Measurements from ENCODE around the gene NLRP1.
"Not testable (repeated sequence)": the region's sequence is repeated elsewhere in the genome, so short reads cannot be mapped to it uniquely, and the experiment has no call there.

Gene NLRP1

GRCh38 chr17:5585836-5586521 is 1.7 kb upstream of the NLRP1 start:
- Histone ChIP-seq H3K36me3 (ENCODE audit: control insufficient read depth, insufficient read depth, low read length) (no peaks in the 10 kb centered on the region), H3K27me3 (ENCODE audit: control insufficient read depth, insufficient read depth, low read length) (no peaks in the 10 kb centered on the region), H3K4me3 (ENCODE audit: low read depth, low read length) (no peak overlapping the region), H3K4me1 (ENCODE audit: control insufficient read depth, insufficient read depth, low read length) (no peaks in the 10 kb centered on the region), H3K9me3 (ENCODE audit: control insufficient read depth, insufficient read depth, low read length) (no peaks in the 10 kb centered on the region), H3K9ac (ENCODE audit: low read depth, low read length) (no peak overlapping the region)

GRCh38 chr17:5585287-5585794 is 1.0 kb upstream of the NLRP1 start:
- H3K9me3 ChIP-seq (ENCODE audit: control insufficient read depth, insufficient read depth, low read length): no peaks in the 10 kb centered on the region
- H3K4me3 ChIP-seq (ENCODE audit: low read depth, low read length): no peak overlapping the region
- H3K4me1 ChIP-seq (ENCODE audit: control insufficient read depth, insufficient read depth, low read length): no peaks in the 10 kb centered on the region
- H3K9ac ChIP-seq (ENCODE audit: low read depth, low read length): no peak overlapping the region
- no peaks in the 10 kb centered on the region for H3K36me3 ChIP-seq (ENCODE audit: control insufficient read depth, insufficient read depth, low read length)
- H3K27me3 ChIP-seq (ENCODE audit: control insufficient read depth, insufficient read depth, low read length): no peaks in the 10 kb centered on the region

DNA sequence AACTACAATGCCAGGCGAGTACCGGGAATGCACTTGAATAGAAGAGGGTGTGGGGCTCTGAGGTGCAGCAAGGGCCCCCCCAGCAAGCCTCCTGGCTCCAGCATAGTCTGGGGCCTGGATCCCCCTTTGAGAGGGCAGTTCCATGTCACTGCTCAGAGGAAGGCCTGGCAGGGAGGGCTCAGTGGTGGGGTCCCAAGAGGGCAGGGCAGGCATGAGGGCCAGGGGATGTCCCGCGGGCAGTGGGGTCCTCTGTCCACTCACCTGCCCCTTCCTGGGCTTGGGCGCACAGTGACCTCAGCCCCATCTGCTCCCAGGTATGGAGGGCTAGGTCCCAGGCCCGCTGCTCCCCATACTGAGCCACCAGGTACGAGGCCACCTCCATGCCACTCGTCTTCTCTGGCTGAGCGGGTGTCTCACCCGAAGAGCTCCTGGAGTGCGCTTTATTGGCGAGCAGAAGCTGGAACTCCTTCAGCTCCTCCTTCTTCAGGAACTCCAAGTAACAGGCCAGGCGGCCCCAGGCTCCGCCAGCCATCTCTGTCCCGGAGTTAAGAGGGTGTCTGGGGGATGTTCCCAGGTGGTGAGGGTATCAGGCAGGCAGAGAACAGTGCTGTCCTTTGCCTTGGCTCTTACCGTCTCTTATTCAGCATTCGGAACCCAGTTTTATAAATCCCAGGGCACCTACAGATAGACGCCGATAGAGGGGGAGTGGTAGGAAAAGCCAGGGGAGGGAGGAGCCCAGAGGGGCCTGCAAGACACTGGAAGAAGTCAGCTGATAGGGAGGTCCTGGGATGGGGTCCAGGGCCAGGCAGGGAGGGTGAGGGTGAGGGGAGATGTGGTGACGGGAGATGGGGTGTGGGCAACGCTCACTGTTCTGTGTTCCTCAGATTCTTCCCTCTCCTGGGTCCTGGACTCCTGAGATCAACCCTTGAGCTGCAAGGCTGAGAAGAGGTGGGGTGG is 605 bp downstream of the NLRP1 start:
- Histone ChIP-seq H3K4me3 (ENCODE audit: low read depth, low read length) (no peak overlapping the region), H3K27me3 (ENCODE audit: control insufficient read depth, insufficient read depth, low read length) (no peaks in the 10 kb centered on the region), H3K4me1 (ENCODE audit: control insufficient read depth, insufficient read depth, low read length) (no peaks in the 10 kb centered on the region), H3K36me3 (ENCODE audit: control insufficient read depth, insufficient read depth, low read length) (no peaks in the 10 kb centered on the region), H3K9ac (ENCODE audit: low read depth, low read length) (no peak overlapping the region), H3K9me3 (ENCODE audit: control insufficient read depth, insufficient read depth, low read length) (no peaks in the 10 kb centered on the region)

DNA sequence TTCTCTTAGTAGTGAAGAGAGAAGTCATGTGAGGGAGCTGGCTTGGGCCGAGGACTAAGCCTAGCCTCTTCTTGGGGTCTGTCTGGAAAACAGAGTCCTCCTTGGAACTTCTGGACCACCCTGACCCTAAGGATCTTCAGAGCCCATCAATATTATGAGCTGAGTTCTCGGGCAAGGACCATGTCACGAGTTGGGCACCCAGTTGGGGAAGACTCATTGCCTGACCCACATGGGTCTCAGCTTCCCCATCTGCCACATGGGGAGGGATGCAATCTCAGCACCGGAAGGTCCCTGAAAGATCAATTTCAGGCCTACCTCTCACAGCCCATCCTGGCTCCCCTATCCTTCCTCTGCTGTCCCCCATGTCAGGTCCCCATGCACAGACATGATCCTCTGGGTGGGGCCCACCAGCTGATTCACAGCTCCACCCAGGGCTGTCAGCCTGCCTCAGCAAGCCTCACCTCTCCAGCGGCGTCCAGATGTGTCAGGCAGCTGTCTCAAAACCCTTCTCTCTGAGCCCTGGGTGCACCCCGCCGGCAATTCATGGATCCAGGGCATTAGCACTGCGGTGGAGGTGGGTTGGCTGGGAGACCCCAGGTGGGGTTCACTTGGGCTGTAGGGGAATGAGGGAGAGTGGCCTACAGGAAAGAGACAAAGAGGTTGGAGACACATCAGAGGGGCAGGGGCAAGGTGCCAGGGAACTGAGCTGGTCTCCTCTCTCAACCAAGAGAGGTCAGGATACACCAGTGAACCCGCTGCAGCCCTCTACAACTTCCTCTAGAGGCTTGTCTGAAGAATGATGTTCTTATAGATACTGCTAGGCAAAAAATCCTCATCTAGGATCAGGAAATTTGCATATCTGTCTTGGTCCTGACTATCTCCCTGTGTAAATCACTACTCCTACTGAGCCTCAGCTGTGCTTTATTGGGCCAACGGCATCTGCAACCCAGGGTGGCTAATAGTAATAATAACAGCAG is 1.8 kb downstream of the NLRP1 start:
- Histone ChIP-seq H3K9me3 (ENCODE audit: control insufficient read depth, insufficient read depth, low read length) (no peaks in the 10 kb centered on the region), H3K27me3 (ENCODE audit: control insufficient read depth, insufficient read depth, low read length) (no peaks in the 10 kb centered on the region), H3K4me3 (ENCODE audit: low read depth, low read length) (no peak overlapping the region), H3K36me3 (ENCODE audit: control insufficient read depth, insufficient read depth, low read length) (no peaks in the 10 kb centered on the region), H3K9ac (ENCODE audit: low read depth, low read length) (no peak overlapping the region), H3K4me1 (ENCODE audit: control insufficient read depth, insufficient read depth, low read length) (no peaks in the 10 kb centered on the region)

- Histone ChIP-seq H3K27me3 (ENCODE audit: control insufficient read depth, insufficient read depth, low read length) (no peaks in the 10 kb centered on the region), H3K36me3 (ENCODE audit: control insufficient read depth, insufficient read depth, low read length) (no peaks in the 10 kb centered on the region), H3K9me3 (ENCODE audit: control insufficient read depth, insufficient read depth, low read length) (no peaks in the 10 kb centered on the region), H3K4me3 (ENCODE audit: low read depth, low read length) (no peak overlapping the region), H3K4me1 (ENCODE audit: control insufficient read depth, insufficient read depth, low read length) (no peaks in the 10 kb centered on the region), H3K9ac (ENCODE audit: low read depth, low read length) (no peak overlapping the region)
Observed at GRCh38 chr17:5581655-5582054, 2.7 kb downstream of the NLRP1 start.

- H3K27me3 ChIP-seq (ENCODE audit: control insufficient read depth, insufficient read depth, low read length): no peaks in the 10 kb centered on the region
- no peaks in the 10 kb centered on the region for H3K36me3 ChIP-seq (ENCODE audit: control insufficient read depth, insufficient read depth, low read length)
- H3K4me1 ChIP-seq (ENCODE audit: control insufficient read depth, insufficient read depth, low read length): no peaks in the 10 kb centered on the region
- no peak overlapping the region for H3K4me3 ChIP-seq (ENCODE audit: low read depth, low read length)
- H3K9me3 ChIP-seq (ENCODE audit: control insufficient read depth, insufficient read depth, low read length): no peaks in the 10 kb centered on the region
- H3K9ac ChIP-seq (ENCODE audit: low read depth, low read length): no peak overlapping the region
Observed at GRCh38 chr17:5580969-5581368, 3.3 kb downstream of the NLRP1 start.

DNA sequence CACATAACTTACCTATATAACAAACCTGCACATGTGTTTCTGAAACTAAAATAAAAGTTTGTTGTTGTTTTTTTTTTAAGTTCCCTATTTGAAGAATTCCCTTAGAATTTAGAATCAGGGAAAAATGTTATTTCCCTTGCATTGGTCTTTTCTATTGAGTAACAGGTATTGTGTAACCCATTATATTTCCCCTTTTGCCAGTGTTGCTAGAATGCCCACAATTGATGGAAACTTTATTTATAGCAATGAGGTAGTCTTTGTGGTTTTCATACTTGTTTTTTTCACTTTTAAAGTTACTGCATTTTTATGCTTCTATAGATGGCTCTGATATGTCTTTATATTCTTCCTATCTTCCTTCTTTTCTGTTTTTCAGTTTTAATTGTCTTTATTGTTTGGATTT is 3.9 kb downstream of the NLRP1 start:
- Histone ChIP-seq H3K9me3 (ENCODE audit: control insufficient read depth, insufficient read depth, low read length) (no peaks in the 10 kb centered on the region), H3K4me3 (ENCODE audit: low read depth, low read length) (no peak overlapping the region)

GRCh38 chr17:5578768-5579167 is 5.5 kb downstream of the NLRP1 start:
- H3K27me3 ChIP-seq (ENCODE audit: control insufficient read depth, insufficient read depth, low read length); H3K9ac ChIP-seq (ENCODE audit: low read depth, low read length); H3K9me3 ChIP-seq (ENCODE audit: control insufficient read depth, insufficient read depth, low read length); H3K4me1 ChIP-seq (ENCODE audit: control insufficient read depth, insufficient read depth, low read length); H3K4me3 ChIP-seq (ENCODE audit: low read depth, low read length); H3K36me3 ChIP-seq (ENCODE audit: control insufficient read depth, insufficient read depth, low read length): not testable (repeated sequence)

More for the DNA sequence above, 3.9 kb downstream of the NLRP1 start:
- Histone ChIP-seq H3K9ac (ENCODE audit: low read depth, low read length) (no peak overlapping the region), H3K4me1 (ENCODE audit: control insufficient read depth, insufficient read depth, low read length) (no peaks in the 10 kb centered on the region), H3K27me3 (ENCODE audit: control insufficient read depth, insufficient read depth, low read length) (no peaks in the 10 kb centered on the region), H3K36me3 (ENCODE audit: control insufficient read depth, insufficient read depth, low read length) (no peaks in the 10 kb centered on the region)

DNA sequence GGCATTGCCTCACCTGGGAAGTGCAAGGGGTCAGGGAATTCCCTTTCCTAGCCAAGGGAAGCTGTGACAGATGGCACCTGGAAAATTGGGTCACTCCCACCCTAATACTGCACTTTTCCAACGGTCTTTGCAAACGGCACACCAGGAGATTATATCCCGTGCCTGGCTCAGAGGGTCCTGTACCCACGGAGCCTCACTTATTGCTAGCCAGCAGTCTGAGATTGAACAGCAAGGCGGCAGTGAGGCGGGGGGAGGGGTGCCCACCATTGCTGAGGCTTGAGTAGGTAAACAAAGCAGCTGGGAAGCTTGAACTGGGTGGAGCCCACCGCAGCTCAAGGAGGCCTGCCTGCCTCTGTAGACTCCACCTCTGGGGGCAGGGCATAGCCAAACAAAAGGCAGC is 11.3 kb downstream of the NLRP1 start:
- not testable (repeated sequence) for H3K4me3 ChIP-seq (ENCODE audit: low read depth, low read length); H3K9me3 ChIP-seq (ENCODE audit: control insufficient read depth, insufficient read depth, low read length); H3K27me3 ChIP-seq (ENCODE audit: control insufficient read depth, insufficient read depth, low read length); H3K9ac ChIP-seq (ENCODE audit: low read depth, low read length); H3K36me3 ChIP-seq (ENCODE audit: control insufficient read depth, insufficient read depth, low read length); H3K4me1 ChIP-seq (ENCODE audit: control insufficient read depth, insufficient read depth, low read length)

- Histone ChIP-seq H3K27me3 (ENCODE audit: control insufficient read depth, insufficient read depth, low read length) (no peaks in the 10 kb centered on the region), H3K36me3 (ENCODE audit: control insufficient read depth, insufficient read depth, low read length) (no peaks in the 10 kb centered on the region), H3K4me3 (ENCODE audit: low read depth, low read length) (no peak overlapping the region), H3K9me3 (ENCODE audit: control insufficient read depth, insufficient read depth, low read length) (no peaks in the 10 kb centered on the region), H3K4me1 (ENCODE audit: control insufficient read depth, insufficient read depth, low read length) (no peaks in the 10 kb centered on the region), H3K9ac (ENCODE audit: low read depth, low read length) (no peak overlapping the region)
Observed at GRCh38 chr17:5571281-5571680, 13.0 kb downstream of the NLRP1 start.

- Histone ChIP-seq H3K4me1 (ENCODE audit: control insufficient read depth, insufficient read depth, low read length) (no peaks in the 10 kb centered on the region), H3K9me3 (ENCODE audit: control insufficient read depth, insufficient read depth, low read length) (no peaks in the 10 kb centered on the region), H3K27me3 (ENCODE audit: control insufficient read depth, insufficient read depth, low read length) (no peaks in the 10 kb centered on the region), H3K9ac (ENCODE audit: low read depth, low read length) (no peak overlapping the region), H3K4me3 (ENCODE audit: low read depth, low read length) (no peak overlapping the region), H3K36me3 (ENCODE audit: control insufficient read depth, insufficient read depth, low read length) (no peaks in the 10 kb centered on the region)
Observed at GRCh38 chr17:5565808-5566207, 18.5 kb downstream of the NLRP1 start.
